BE2C (cell line): ENCODE data around the gene FBXW10.
"Not testable (repeated sequence)": the region's sequence is repeated elsewhere in the genome, so short reads cannot be mapped to it uniquely, and the experiment has no call there.

Experiments used
- DNase-seq: peaks from one replicate; pipeline ENCODE4 v3.0.0-alpha.2; 2020
- H3K27me3 ChIP-seq: fragments of 250-450 bp; sonication (Bioruptor Pico); 2 replicates; pipeline ENCODE4 v1.5.1; 2020; ENCODE audit warnings: mild to moderate bottlenecking
- H3K36me3 ChIP-seq: fragments of 250-450 bp; sonication (Bioruptor Pico); 2 replicates; pipeline ENCODE4 v1.5.1; 2020; ENCODE audit warnings: mild to moderate bottlenecking
- H3K4me1 ChIP-seq: fragments of 250-450 bp; sonication (Bioruptor Pico); 2 replicates; pipeline ENCODE4 v1.5.1; 2020
- H3K4me3 ChIP-seq: 2 replicates; pipeline ENCODE4 v1.5.1; 2011; ENCODE audit warnings: low read depth, low read length
- H3K9me3 ChIP-seq: fragments of 250-450 bp; sonication (Bioruptor Pico); 2 replicates; pipeline ENCODE4 v1.5.1; 2020
- TF ChIP-seq, protein P1 (sequence below): IDR thresholded peaks from 2 replicates; pipeline ENCODE4 v1.5.1; 2012; ENCODE audit warnings: mild to moderate bottlenecking, low read depth, low read length

FBXW10 gene

GRCh38 chr17:18772471-18772870, 28.6 kb downstream of the FBXW10 start:
- DNase-seq: no peak
- TF ChIP-seq, protein P1, sequence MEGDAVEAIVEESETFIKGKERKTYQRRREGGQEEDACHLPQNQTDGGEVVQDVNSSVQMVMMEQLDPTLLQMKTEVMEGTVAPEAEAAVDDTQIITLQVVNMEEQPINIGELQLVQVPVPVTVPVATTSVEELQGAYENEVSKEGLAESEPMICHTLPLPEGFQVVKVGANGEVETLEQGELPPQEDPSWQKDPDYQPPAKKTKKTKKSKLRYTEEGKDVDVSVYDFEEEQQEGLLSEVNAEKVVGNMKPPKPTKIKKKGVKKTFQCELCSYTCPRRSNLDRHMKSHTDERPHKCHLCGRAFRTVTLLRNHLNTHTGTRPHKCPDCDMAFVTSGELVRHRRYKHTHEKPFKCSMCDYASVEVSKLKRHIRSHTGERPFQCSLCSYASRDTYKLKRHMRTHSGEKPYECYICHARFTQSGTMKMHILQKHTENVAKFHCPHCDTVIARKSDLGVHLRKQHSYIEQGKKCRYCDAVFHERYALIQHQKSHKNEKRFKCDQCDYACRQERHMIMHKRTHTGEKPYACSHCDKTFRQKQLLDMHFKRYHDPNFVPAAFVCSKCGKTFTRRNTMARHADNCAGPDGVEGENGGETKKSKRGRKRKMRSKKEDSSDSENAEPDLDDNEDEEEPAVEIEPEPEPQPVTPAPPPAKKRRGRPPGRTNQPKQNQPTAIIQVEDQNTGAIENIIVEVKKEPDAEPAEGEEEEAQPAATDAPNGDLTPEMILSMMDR: no peak
- H3K36me3 ChIP-seq: no peaks in the 10 kb centered on the region

DNA sequence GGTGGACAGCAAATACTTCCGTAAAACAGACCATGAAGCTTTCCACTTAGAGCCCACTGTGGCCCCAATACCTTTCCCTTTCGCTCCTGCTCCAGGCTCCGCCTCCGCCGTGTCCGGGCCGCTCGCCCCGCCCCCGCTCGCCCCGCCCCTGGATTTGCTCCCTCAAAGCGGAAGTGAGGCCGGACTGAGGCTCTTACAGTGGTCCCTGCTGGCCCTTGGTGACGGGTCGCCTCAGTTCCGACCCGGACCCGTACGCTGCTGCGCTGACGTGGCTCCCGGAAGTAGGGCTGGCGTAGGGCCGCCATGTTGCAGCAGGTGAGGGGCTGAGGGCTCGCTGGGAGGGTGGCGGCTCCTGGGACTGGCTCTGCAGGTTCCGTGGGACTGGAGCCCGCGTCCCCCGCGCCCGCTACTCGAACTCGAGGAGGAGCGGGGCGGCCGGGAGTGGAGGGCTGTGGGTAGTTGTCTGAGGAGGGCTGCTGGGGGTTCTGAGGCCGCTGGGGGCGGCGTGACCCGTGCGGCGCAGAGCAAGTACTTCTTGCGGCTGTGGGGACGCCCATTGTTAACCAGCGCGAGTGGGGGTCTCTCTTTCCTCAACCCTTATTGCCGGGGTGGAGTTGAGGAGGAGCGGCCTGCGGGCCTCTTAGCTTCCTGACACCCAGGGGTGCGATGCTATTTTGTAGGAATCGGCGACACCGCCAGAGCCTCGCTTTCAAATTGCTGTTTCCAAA, 37.3 kb downstream of the FBXW10 start, which contains the start of gene TVP23B:
Gene TVP23B, plus strand, starts transcription at position 193 of the 728 bp plus-strand sequence. Its CDS starts 111 bp downstream, at position 304.
- DNase-seq: peak; percentile 92
- H3K36me3 ChIP-seq, H3K9me3 ChIP-seq, H3K27me3 ChIP-seq, H3K4me1 ChIP-seq: not testable (repeated sequence)
- peak within 1 kb of the TSS; percentile 47 for H3K4me3 ChIP-seq

More at GRCh38 chr17:18772471-18772870, 28.6 kb downstream of the FBXW10 start:
- no peak overlapping the region for H3K4me3 ChIP-seq
- H3K4me1 ChIP-seq: no peaks in the 10 kb centered on the region
- H3K27me3 ChIP-seq: no peaks in the 10 kb centered on the region
- no peaks in the 10 kb centered on the region for H3K9me3 ChIP-seq

- H3K9me3 ChIP-seq, H3K4me1 ChIP-seq, H3K36me3 ChIP-seq, DNase-seq, H3K27me3 ChIP-seq: not testable (repeated sequence)
- H3K4me3 ChIP-seq: peak overlapping the region; percentile 47
Measured at GRCh38 chr17:18781805-18782204, 38.0 kb downstream of the FBXW10 start.

- H3K36me3 ChIP-seq: not testable (repeated sequence)
Measured at GRCh38 chr17:18785933-18786332, 42.1 kb downstream of the FBXW10 start.

GRCh38 chr17:18786890-18787289, 43.0 kb downstream of the FBXW10 start:
- H3K36me3 ChIP-seq, H3K4me1 ChIP-seq, H3K27me3 ChIP-seq, DNase-seq, H3K4me3 ChIP-seq, H3K9me3 ChIP-seq: not testable (repeated sequence)

More at GRCh38 chr17:18785933-18786332, 42.1 kb downstream of the FBXW10 start:
- not testable (repeated sequence) for H3K9me3 ChIP-seq, H3K4me3 ChIP-seq, DNase-seq, H3K4me1 ChIP-seq, H3K27me3 ChIP-seq

GRCh38 chr17:18791402-18791801, 47.5 kb downstream of the FBXW10 start:
- not testable (repeated sequence) for H3K4me3 ChIP-seq, DNase-seq

DNA sequence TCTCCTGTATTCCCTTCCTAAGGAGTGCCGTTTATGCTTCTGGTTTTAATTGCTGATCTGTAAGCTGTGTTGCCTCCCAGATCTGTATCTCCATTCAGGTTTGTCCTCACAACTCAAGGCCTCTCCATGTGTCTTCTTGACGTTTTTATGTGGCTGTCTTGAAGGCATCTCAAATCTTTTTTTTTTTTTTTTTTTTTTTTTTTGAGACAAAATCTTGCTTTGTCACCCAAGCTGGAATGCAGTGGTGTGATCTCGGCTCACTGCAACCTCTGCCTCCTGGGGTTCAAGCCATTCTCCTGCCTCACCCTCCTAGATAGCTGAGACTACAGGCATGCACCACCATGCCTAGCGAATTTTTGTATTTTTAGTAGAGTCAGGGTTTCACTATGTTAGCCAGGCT, 51.0 kb downstream of the FBXW10 start:
- H3K9me3 ChIP-seq, DNase-seq, H3K4me3 ChIP-seq, H3K4me1 ChIP-seq, H3K36me3 ChIP-seq, H3K27me3 ChIP-seq: not testable (repeated sequence)

More at GRCh38 chr17:18791402-18791801, 47.5 kb downstream of the FBXW10 start:
- not testable (repeated sequence) for H3K27me3 ChIP-seq, H3K9me3 ChIP-seq, H3K36me3 ChIP-seq, H3K4me1 ChIP-seq

- not testable (repeated sequence) for H3K27me3 ChIP-seq, DNase-seq, H3K4me1 ChIP-seq, H3K4me3 ChIP-seq, H3K36me3 ChIP-seq, H3K9me3 ChIP-seq
Measured at GRCh38 chr17:18796887-18797286, 53.0 kb downstream of the FBXW10 start.

DNA sequence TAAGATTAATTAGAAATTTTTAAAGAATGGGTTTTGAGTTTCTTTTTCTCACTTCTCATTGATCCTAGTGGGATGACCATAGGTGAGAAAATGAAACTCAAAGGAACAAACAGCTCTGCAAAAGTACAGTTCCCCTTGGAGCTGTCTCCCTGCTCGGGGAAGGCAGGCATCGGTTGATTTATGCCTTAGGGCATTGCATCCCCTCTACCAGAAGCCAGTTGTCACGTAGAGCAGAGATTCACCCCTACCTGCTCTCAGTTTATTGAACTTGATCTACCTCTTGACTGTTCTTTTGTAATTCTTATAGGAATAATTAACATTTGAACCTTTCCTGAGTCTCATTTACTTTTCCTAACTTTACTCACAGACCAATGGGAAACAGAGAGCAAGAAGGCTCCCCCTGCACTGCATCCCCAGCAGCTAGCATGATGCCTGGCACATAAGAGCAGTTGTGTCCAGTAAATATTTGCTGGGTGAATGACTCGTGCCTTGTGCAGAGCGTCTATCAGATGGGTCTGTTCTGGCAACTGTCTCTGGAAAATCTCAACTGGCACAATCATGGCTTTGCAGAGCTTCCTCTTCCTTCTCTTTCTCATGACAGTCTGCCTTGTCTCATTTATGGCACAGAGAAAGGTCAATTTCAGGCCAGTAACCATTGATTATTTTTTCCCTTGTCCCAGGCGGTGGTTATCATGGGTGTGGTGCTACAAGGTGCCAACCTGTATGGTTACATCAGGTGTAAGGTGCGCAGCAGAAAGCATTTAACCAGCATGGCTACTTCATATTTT, 59.8 kb downstream of the FBXW10 start:
- H3K27me3 ChIP-seq, H3K4me1 ChIP-seq, H3K4me3 ChIP-seq, H3K36me3 ChIP-seq, H3K9me3 ChIP-seq: not testable (repeated sequence)
- DNase-seq: peak; percentile 25

GRCh38 chr17:18815924-18816323, 72.1 kb downstream of the FBXW10 start:
- DNase-seq, H3K4me3 ChIP-seq, H3K9me3 ChIP-seq, H3K36me3 ChIP-seq, H3K27me3 ChIP-seq, H3K4me1 ChIP-seq: not testable (repeated sequence)
